Posterior vena cava (tissue), 2 donors: ENCODE measurements around the gene ADAM23. TPM values are rescaled to one million over a fixed set of nuclear protein-coding genes. Genes with fewer than 3 reads are reported as not detected.

Experiments used
- DNase-seq: peaks from one replicate; pipeline ENCODE4 v3.0.0-alpha.2; 2020; ENCODE audit warnings: low spot score
- intact Hi-C, 2 donors: fragments of 100-400 bp; cut with DNase I; formaldehyde crosslinking; loops; one replicate each; pipeline versions ENCODE4 v1.14.1 to v1.14.2; 2022 to 2023
- total RNA-seq, 2 donors: library from RNA; stranded (reverse); fragmentation: NEBNext Ultra II Directional; extraction: Animal tissue kit (Norgen Biotek cat#: 25700); gene quantifications; one replicate each; pipeline ENCODE4 v1.2.1, GENCODE V29; 2021
- donor health status: DM: yes; HTN: yes; CAD: no.
- donor health status: DM: yes; HTN: yes; CAD: no.

The ADAM23 gene
- total RNA-seq, 2 donors from 2014 or later: 3.4 to 4.7 TPM

DNA sequence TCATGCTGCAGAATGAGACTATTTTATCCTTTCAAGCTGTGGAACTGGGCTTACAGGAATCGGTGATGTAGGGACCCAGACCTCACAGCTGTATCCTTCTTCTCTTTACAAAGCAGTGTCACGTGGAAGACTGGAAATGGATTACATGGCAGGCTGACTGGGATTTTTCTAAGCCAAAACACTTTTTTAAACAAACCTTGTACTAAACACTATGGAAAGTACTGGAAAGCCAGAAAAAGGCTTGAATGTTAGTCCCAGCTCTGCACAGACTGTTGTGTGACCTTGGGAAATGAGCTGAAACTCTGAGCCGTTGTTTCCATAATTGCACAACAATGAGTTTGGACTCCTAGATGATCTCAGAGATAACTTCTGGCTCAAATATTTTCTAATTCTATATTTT, 7.6 kb upstream of the ADAM23 start:
- no peak for DNase-seq

DNA sequence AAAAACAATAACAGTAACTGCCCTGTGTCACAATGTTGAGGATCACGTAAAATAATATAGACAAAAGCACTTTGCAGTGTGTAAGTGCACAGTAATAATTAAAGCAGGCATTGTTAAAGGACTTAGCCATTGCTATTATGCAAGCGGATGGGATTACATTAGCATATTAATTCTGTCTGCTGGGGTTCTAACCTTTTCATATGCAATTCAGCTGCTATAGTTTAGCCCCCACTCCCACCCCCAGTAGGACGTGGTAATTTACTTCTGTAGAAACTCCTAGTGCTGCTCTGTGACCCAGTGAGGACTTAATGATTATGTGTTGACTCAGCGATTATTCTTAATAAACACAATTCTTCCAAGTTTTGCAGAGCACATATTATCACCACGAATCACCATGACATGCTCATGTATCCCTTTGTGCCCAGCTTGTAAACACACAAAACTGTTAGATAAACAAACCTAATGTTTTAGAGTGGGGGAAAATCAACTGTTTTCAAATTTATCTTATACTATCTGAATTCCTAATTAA, 5.1 kb upstream of the ADAM23 start:
- no peak for DNase-seq
- intact Hi-C loops: no loop called here

More for the DNA sequence above, 7.6 kb upstream of the ADAM23 start:
- intact Hi-C loops: no loop called here

DNA sequence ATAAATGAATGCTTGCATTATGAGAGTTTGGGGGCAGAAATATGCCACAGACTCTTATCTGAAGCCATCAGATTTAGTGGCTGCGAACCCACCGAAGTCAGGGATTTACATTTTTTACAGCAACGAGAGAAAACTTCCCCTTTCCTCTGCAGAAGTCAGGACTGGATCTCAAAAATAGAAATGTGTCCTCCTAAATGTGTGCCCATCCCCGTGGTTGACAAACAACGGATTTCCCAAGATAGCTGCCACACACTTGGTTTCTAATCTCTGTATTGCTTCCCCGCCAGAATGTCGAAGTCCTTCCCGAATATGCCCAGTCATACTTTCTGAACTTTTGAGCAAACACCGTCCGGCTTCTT, 879 bp upstream of the ADAM23 start:
- intact Hi-C loops: no loop called here
- DNase-seq: no peak

DNA sequence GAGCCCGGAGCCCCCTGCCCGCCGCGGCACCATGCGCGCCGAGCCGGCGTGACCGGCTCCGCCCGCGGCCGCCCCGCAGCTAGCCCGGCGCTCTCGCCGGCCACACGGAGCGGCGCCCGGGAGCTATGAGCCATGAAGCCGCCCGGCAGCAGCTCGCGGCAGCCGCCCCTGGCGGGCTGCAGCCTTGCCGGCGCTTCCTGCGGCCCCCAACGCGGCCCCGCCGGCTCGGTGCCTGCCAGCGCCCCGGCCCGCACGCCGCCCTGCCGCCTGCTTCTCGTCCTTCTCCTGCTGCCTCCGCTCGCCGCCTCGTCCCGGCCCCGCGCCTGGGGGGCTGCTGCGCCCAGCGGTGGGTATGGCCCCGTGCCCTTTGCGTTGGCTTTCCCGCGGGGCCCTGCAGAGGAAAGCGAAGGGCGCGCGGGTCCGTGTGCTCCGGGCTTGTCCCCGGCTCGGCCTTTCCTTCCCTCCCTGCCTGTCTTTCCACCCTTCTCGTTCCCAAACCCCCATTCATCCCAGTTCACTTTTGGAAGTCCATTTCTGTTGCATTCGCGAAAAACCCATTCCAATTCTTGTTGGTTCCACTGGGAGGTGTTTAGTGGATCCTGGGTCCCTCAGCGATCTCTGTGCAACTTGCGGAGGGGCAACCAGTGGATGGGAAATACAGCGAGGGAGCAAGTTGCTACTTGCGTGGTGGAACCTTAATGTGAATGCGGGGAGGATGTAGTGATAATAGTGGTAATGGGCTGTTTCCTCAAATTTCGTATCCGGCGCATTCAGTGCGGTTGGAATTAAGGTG, 599 bp downstream of the ADAM23 start:
- intact Hi-C loops: no loop called here
- DNase-seq: no peak

- DNase-seq: no peak
- intact Hi-C loops: no loop called here
Observed at GRCh38 chr2:206445948-206446347, 2.6 kb downstream of the ADAM23 start.

GRCh38 chr2:206452242-206452641, 8.9 kb downstream of the ADAM23 start:
- intact Hi-C loops: no loop called here
- no peak for DNase-seq

DNA sequence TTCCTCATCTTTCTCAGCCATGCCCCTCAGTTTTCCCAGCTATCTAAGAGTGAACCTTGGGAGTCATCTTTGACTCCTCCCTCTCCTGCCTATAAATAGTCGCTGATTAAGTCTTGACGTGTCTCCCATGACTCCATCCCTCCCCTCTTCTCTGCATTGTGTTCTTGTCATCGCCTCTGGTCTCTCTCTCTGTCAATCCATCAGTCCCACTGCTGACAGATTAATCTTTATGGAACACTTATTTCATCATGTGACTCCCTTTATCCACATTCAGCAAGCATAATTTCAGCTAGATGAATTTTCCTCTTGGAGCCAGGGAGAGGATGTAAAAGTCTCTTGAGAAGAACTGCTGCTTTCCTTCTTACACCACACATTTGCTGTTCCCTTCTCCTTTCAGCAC, 9.4 kb downstream of the ADAM23 start:
- no peak for DNase-seq
- intact Hi-C loops: no loop called here

GRCh38 chr2:206456078-206456754, 12.9 kb downstream of the ADAM23 start:
- no peak for DNase-seq
- intact Hi-C loops: no loop called here

DNA sequence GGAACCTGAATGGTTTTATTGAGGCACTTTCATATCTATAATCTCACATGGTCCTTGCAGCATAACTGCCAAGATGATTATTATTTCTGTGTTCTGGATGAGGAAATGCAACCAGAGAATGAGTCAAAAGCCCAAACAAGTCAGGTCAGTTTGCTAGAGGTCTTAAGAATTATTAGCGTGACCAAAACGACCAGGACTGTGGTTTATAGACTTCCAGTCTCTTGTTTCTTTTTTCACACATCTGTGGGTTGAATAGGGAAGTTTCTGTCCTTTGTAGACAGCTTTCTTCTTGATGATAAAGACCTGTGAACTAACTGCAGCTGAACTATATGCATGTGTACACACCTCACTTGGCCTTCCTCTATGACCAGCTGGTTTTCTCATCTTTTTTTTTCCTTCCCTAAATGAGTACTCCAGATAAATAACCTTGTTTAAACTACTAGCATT, 13.9 kb downstream of the ADAM23 start:
- DNase-seq: no peak
- intact Hi-C loops: no loop called here

GRCh38 chr2:206462240-206462854, 19.0 kb downstream of the ADAM23 start:
- intact Hi-C loops: no loop called here
- no peak for DNase-seq

GRCh38 chr2:206463685-206464084, 20.4 kb downstream of the ADAM23 start:
- intact Hi-C loops: no loop called here
- no peak for DNase-seq

GRCh38 chr2:206464597-206464996, 21.3 kb downstream of the ADAM23 start:
- intact Hi-C loops: no loop called here
- no peak for DNase-seq

DNA sequence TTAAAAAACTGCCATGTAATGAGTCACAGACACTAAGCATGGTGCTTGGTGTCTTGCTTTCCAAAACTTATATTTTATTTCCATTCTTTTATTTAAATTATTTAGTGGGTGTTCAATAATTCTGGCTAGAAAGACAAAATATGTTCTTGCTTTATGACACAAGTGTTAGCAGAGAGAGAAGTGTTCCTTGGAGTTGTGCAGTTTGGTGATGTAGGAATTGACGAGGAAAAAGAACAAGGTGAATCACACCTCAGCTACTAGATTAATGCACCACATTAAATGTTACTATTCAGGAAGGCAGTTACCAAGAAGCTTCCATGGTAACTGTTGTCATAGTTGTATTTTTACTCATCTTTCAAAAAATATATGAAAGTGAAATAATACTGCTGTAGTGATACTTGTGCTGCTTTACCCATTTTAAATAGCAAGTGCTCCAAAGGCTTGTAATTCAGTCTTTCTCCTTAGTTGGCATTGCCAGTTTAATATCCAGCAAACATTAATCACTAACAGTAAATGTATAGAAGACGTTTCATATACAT, 28.3 kb downstream of the ADAM23 start:
- DNase-seq: no peak
- intact Hi-C loops: no loop called here

GRCh38 chr2:206472094-206472493, 28.8 kb downstream of the ADAM23 start:
- intact Hi-C loops: no loop called here
- DNase-seq: no peak

- intact Hi-C loops: no loop called here
- no peak for DNase-seq
Observed at GRCh38 chr2:206474099-206474498, 30.8 kb downstream of the ADAM23 start.

DNA sequence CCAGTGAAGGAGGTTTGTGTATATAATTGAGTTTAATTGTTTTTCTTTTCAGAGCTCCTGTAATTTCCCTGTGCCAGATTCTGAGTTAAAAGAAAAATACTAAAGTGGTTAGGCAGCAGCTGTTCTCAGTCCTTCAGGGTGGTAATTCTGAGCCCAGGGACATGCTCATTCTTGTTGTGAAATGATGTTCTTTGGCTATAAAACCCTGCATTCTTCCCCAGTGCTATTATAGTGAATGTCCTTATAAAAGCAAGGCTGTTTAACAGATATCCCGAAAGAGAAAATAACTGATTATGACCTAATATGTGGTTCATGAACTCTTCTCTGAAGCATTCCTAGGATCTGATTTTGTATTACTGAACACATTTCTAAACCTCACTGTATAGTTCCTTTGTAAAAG, 34.0 kb downstream of the ADAM23 start:
- intact Hi-C loops: no loop called here
- DNase-seq: no peak

GRCh38 chr2:206478340-206478739, 35.0 kb downstream of the ADAM23 start:
- intact Hi-C loops: no loop called here
- no peak for DNase-seq

DNA sequence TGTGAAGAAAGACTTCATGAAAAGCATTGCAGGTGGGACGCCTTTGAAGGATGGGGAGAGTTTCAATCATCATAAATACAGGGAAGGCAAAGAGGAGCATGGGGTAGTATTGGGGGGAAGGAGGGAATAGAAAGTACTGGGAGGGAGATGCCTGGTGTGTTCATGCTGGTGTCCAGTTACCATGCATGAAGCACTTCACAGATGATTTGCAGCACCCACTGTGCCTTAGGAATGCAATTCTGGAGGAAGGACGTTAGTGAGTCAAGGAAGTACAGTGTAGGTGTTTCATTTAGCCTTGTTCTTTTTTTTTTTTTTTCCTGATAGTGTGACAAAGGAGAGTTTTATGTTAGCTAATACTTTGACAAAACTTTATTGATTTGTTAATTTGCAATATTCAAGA, 36.8 kb downstream of the ADAM23 start:
- intact Hi-C loops: no loop called here
- no peak for DNase-seq

GRCh38 chr2:206480620-206481019, 37.3 kb downstream of the ADAM23 start:
- no peak for DNase-seq
- intact Hi-C loops: no loop called here

DNA sequence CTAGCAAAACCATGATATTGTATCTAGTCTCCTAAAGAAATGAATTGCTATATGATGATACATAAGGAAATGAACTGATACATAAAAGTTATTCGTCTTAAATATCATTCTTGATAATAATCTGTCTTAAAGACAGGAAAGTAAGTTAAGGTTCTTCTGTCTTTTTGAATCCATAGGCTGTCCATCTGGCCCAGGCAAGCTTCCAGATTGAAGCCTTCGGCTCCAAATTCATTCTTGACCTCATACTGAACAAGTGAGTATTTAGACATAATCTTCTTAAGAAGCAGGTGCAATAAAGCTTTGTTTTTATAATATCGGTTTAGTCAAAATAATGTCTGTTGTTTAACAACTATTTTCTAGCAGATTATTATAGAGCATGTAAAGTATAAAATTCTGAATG, 37.7 kb downstream of the ADAM23 start:
- intact Hi-C loops: no loop called here
- no peak for DNase-seq
